C4-2B (cell line): ENCODE measurements around the gene GRXCR1.

ENCODE experiments used
- ZFX ChIP-seq: fragments of 450-650 bp; IDR thresholded peaks from 2 replicates; pipeline ENCODE4 v1.6.1; 2017
- TF ChIP-seq, protein P1 (sequence below): fragments of 450-650 bp; conservative IDR thresholded peaks from 2 replicates; pipeline ENCODE4 v1.5.1; 2017; ENCODE audit warnings: mild to moderate bottlenecking

DNA sequence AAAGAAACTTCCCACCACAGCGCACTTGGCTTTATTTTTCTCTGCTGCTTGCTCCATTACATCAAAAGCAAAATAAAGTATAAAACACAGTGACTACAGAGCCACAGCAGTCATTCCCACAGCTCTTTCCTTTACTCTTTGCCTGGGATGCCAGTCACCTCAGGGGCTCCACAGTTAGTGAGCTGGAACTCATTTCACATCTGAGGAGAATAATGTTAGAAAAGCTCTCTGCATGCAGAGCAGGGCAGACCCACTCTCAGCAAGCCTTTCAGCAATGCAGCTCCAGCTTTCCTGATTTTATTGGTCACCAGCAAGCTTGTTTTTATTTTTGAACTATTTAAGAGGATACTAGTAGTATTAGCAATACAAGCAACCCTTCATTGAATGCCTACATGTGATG, 13.8 kb downstream of the GRXCR1 start:
- TF ChIP-seq, protein P1, sequence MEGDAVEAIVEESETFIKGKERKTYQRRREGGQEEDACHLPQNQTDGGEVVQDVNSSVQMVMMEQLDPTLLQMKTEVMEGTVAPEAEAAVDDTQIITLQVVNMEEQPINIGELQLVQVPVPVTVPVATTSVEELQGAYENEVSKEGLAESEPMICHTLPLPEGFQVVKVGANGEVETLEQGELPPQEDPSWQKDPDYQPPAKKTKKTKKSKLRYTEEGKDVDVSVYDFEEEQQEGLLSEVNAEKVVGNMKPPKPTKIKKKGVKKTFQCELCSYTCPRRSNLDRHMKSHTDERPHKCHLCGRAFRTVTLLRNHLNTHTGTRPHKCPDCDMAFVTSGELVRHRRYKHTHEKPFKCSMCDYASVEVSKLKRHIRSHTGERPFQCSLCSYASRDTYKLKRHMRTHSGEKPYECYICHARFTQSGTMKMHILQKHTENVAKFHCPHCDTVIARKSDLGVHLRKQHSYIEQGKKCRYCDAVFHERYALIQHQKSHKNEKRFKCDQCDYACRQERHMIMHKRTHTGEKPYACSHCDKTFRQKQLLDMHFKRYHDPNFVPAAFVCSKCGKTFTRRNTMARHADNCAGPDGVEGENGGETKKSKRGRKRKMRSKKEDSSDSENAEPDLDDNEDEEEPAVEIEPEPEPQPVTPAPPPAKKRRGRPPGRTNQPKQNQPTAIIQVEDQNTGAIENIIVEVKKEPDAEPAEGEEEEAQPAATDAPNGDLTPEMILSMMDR: no peak
- no peak for TF ChIP-seq ZFX
